CD4-positive, alpha-beta T cell treated with Interleukin-15 for 1 hour (primary cell): ENCODE results near the gene GALNTL6.
"Not testable (repeated sequence)": the region's sequence is repeated elsewhere in the genome, so short reads cannot be mapped to it uniquely, and the experiment has no call there.

Experiments used
- DNase-seq: peaks from one replicate; pipeline ENCODE4 v3.0.0-alpha.2; 2020

The GALNTL6 gene

GRCh38 chr4:172776203-172776861, 963.1 kb downstream of the GALNTL6 start:
- no peak for DNase-seq

GRCh38 chr4:172777729-172778431, 964.7 kb downstream of the GALNTL6 start:
- no peak for DNase-seq

GRCh38 chr4:172778583-172778982, 965.4 kb downstream of the GALNTL6 start:
- no peak for DNase-seq

- DNase-seq = no peak
Measured at GRCh38 chr4:172780566-172781081, 967.4 kb downstream of the GALNTL6 start.

GRCh38 chr4:172785613-172786012, 972.4 kb downstream of the GALNTL6 start:
- no peak for DNase-seq

GRCh38 chr4:172786039-172786792, 973.0 kb downstream of the GALNTL6 start:
- peak; percentile 33 for DNase-seq

- DNase-seq = peak; percentile 17
Measured at GRCh38 chr4:172787111-172787510, 973.9 kb downstream of the GALNTL6 start.

GRCh38 chr4:172791841-172792240, 978.6 kb downstream of the GALNTL6 start:
- no peak for DNase-seq

GRCh38 chr4:172793565-172794306, 980.5 kb downstream of the GALNTL6 start:
- DNase-seq = no peak

- no peak for DNase-seq
Measured at GRCh38 chr4:172794307-172794703, 981.1 kb downstream of the GALNTL6 start.

- not testable (repeated sequence) for DNase-seq
Measured at GRCh38 chr4:172797281-172797680, 984.1 kb downstream of the GALNTL6 start.

- DNase-seq = no peak
Measured at GRCh38 chr4:172802032-172802431, 988.8 kb downstream of the GALNTL6 start.

GRCh38 chr4:172806841-172807240, 993.6 kb downstream of the GALNTL6 start:
- DNase-seq = no peak

- no peak for DNase-seq
Measured at GRCh38 chr4:172808196-172808595, 995.0 kb downstream of the GALNTL6 start.

- no peak for DNase-seq
Measured at GRCh38 chr4:172809319-172809718, 996.1 kb downstream of the GALNTL6 start.

GRCh38 chr4:172813359-172813923, 1000.2 kb downstream of the GALNTL6 start:
- no peak for DNase-seq

GRCh38 chr4:172815499-172816164, 1002.4 kb downstream of the GALNTL6 start:
- DNase-seq = no peak

- DNase-seq = no peak
Measured at GRCh38 chr4:172818901-172819300, 1005.7 kb downstream of the GALNTL6 start.

- DNase-seq = no peak
Measured at GRCh38 chr4:172819353-172819752, 1006.1 kb downstream of the GALNTL6 start.

GRCh38 chr4:172822331-172822730, 1009.1 kb downstream of the GALNTL6 start:
- no peak for DNase-seq

- DNase-seq = no peak
Measured at GRCh38 chr4:172826346-172826745, 1013.1 kb downstream of the GALNTL6 start.

- DNase-seq = no peak
Measured at GRCh38 chr4:172826861-172827260, 1013.7 kb downstream of the GALNTL6 start.
